GM20000 (cell line): ENCODE data around the gene SLC22A23.

ENCODE experiments used
- DNase-seq: peaks from one replicate; pipeline ENCODE4 v3.0.0; 2012; ENCODE audit warnings: low spot score
- CTCF ChIP-seq: IDR thresholded peaks from 2 replicates; pipeline ENCODE4 v1.5.1; 2012; ENCODE audit warnings: mild to moderate bottlenecking, control low read depth; ENCODE audit errors: extremely low read depth, missing control alignments

SLC22A23 gene

GRCh38 chr6:3288711-3289663, 167.9 kb downstream of the SLC22A23 start:
- no peak for DNase-seq
- no peak for TF ChIP-seq CTCF

DNA sequence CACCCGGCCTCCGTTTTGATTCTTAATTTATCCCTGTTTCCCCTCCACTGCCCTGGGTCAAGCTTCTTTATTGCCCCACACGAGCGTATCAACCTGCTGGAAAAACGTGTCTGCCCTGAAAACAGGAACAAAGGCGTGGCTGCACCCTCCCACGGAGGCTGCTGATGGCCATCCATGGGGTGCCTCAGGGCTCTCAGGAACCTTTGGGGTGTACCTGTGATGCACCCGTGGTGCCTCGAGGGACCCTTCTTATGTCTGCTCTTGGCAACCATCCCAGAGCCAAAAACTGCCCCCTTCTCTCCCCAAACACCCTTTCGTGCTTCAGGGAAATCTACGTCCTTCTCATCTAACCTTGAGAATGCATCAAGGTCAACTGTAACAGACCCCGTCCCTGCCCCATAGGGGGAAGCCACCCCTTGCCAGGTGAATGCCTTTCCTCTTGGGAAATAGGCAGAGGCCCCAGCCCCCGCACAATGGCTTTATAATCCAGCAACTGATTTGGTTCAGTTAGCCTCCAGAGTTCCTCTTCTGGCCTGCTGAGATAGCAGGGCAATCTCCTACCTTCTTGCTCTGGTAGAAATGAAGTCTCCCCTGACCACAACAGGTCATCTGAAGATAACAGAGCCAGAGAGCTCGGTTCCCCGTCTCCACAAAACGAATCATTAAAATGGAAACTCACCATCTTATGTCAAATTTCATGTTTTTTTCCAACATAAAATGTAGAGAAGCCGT, 168.7 kb downstream of the SLC22A23 start:
- TF ChIP-seq CTCF: no peak
- no peak for DNase-seq

GRCh38 chr6:3287308-3287707, 169.5 kb downstream of the SLC22A23 start:
- DNase-seq: no peak
- no peak for TF ChIP-seq CTCF

- no peak for DNase-seq
- no peak for TF ChIP-seq CTCF
Measured at GRCh38 chr6:3286641-3287171, 170.1 kb downstream of the SLC22A23 start.

- DNase-seq: no peak
- no peak for TF ChIP-seq CTCF
Measured at GRCh38 chr6:3285732-3286131, 171.1 kb downstream of the SLC22A23 start.

DNA sequence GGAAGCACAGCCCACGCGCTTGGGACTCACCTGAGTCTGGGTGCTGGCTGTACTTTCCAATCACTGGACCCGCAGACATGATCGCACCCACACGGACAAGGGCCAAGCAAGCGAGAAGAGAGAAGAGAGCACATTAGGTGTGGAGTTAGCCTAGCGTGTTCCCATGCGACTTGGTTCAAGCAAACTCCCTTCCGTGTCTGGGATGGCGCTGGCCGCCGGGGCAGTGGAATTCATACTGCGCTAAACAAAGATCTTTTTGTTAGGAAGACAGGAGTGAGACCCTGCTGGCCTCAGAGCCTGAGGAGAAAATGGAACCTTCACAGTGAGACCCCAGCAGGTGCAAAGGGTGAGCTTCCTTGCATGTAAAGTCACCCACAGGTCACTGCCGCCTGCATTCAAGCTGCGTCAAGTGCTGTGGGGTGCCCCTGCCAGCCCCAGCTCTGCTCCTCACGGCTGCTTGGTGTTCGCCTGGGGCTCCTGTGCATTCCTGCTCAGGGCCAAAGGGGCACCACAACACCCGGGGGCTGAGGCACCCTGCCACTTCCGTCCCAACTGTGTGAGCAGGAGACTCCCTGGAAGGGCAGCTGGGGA, 171.7 kb downstream of the SLC22A23 start:
- no peak for DNase-seq
- no peak for TF ChIP-seq CTCF
